ENCODE data around the gene RABGAP1L. TPM values are rescaled to one million over a fixed set of nuclear protein-coding genes. Genes with fewer than 3 reads are reported as not detected.
"Not testable (repeated sequence)": the region's sequence is repeated elsewhere in the genome, so short reads cannot be mapped to it uniquely, and the experiment has no call there.

The RABGAP1L gene
- polyA plus RNA-seq, 1 donor (not counting 4 experiments of a cell fraction or from before 2014, with no cell fraction given), result 24.2 TPM

DNA sequence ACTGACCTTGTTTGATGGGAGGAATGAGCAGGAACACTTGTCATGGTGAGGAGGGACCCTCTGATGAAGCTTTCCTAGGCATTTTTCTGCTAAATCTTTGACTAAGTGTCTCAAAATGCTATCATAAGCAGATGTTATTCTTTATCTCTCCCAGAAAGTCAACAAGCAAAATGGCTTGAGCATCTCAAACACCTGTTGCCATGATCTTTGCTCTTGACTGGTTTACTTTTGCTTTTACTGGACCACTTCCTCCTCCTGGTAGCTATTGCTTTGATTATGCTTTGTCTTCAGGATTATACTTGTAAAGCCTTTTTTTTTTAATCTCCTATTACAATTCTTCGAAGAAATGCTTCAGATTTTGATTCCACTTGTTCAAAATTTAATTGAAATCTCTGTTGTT lies 445.9 kb downstream of the RABGAP1L start:
- Histone ChIP-seq H3K4me3 (ENCODE audit: control insufficient read depth in 2 of 3, extremely low read depth in 1 of 3, insufficient read depth in 2 of 3, low read depth in 1 of 3, low read length in 3 of 3) (no peak overlapping the region), H3K9me1 (ENCODE audit: control insufficient read depth, extremely low read depth, insufficient read depth, low read length) (no peaks in the 10 kb centered on the region), H3K9me3 (ENCODE audit: control insufficient read depth, low read depth, low read length) (no peaks in the 10 kb centered on the region), H3K9ac (ENCODE audit: control insufficient read depth, extremely low read depth, insufficient read depth, low read length) (no peak overlapping the region), H3K27me3 (ENCODE audit: control insufficient read depth, extremely low read depth, insufficient read depth, low read length) (no peaks in the 10 kb centered on the region), H2AFZ (ENCODE audit: control insufficient read depth, low read length) (no peak overlapping the region), H3K36me3 (ENCODE audit: control insufficient read depth in 2 of 2, extremely low read depth in 1 of 2, insufficient read depth in 2 of 2, low read length in 2 of 2) (no peaks in the 10 kb centered on the region), H3K4me2 (ENCODE audit: control insufficient read depth, extremely low read depth, insufficient read depth, low read depth, low read length) (no peak overlapping the region), H3K4me1 (ENCODE audit: control insufficient read depth, extremely low read depth, insufficient read depth, low read length) (no peaks in the 10 kb centered on the region), H4K20me1 (ENCODE audit: control insufficient read depth, extremely low read depth, insufficient read depth, low read length) (no peaks in the 10 kb centered on the region), H3K79me2 (ENCODE audit: control insufficient read depth, insufficient read depth, low read length) (no peaks in the 10 kb centered on the region), H3K27ac (ENCODE audit: control insufficient read depth, insufficient read depth, low read length) (no peak overlapping the region)
- dilution Hi-C loops (cut with MboI; ENCODE audit: extremely low pct_ligation_motif_present, low sequenced_read_pairs), result no loop called here
- no peak for FAIRE-seq
- DNase-seq (ENCODE audit: low read depth, low spot score), result no peak
- no peak for TF ChIP-seq EZH2 (IDR thresholded peaks at IDR 0.05; ENCODE audit: low read length)
- TF ChIP-seq, protein P1, sequence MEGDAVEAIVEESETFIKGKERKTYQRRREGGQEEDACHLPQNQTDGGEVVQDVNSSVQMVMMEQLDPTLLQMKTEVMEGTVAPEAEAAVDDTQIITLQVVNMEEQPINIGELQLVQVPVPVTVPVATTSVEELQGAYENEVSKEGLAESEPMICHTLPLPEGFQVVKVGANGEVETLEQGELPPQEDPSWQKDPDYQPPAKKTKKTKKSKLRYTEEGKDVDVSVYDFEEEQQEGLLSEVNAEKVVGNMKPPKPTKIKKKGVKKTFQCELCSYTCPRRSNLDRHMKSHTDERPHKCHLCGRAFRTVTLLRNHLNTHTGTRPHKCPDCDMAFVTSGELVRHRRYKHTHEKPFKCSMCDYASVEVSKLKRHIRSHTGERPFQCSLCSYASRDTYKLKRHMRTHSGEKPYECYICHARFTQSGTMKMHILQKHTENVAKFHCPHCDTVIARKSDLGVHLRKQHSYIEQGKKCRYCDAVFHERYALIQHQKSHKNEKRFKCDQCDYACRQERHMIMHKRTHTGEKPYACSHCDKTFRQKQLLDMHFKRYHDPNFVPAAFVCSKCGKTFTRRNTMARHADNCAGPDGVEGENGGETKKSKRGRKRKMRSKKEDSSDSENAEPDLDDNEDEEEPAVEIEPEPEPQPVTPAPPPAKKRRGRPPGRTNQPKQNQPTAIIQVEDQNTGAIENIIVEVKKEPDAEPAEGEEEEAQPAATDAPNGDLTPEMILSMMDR (optimal IDR thresholded peaks at IDR 0.05 in 1 of 3, IDR thresholded peaks at IDR 0.05 in 1 of 3, conservative IDR thresholded peaks at IDR 0.05 in 1 of 3; ENCODE audit: extremely low read depth in 1 of 3, insufficient read depth in 2 of 3, low read length in 3 of 3), result no peak

DNA sequence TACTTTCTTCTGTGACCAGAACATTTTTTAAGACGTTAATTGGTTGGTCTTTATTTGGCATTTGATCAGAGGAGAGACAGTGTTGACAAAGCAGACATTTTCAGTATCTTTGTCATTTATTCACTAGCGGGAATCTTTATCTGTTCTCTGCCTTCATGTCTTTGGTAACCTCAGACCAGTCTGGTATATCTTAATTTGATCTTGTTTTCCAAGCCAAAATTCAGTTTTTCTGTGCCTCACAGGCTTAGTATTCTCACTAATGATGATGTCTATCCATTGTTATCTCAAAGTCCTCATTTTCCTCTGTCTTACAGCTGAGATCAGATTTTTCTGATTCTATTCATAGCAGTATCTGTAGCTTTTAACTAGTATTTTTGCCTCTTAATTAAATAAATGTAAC lies 447.2 kb downstream of the RABGAP1L start:
- Histone ChIP-seq H3K4me2 (ENCODE audit: control insufficient read depth, extremely low read depth, insufficient read depth, low read depth, low read length) (no peak overlapping the region), H3K9ac (ENCODE audit: control insufficient read depth, extremely low read depth, insufficient read depth, low read length) (no peak overlapping the region), H2AFZ (ENCODE audit: control insufficient read depth, low read length) (no peak overlapping the region), H3K36me3 (ENCODE audit: control insufficient read depth in 2 of 2, extremely low read depth in 1 of 2, insufficient read depth in 2 of 2, low read length in 2 of 2) (no peaks in the 10 kb centered on the region), H3K9me1 (ENCODE audit: control insufficient read depth, extremely low read depth, insufficient read depth, low read length) (no peaks in the 10 kb centered on the region), H3K79me2 (ENCODE audit: control insufficient read depth, insufficient read depth, low read length) (no peaks in the 10 kb centered on the region), H3K9me3 (ENCODE audit: control insufficient read depth, low read depth, low read length) (no peaks in the 10 kb centered on the region), H3K27ac (ENCODE audit: control insufficient read depth, insufficient read depth, low read length) (no peak overlapping the region), H4K20me1 (ENCODE audit: control insufficient read depth, extremely low read depth, insufficient read depth, low read length) (no peaks in the 10 kb centered on the region), H3K4me3 (ENCODE audit: control insufficient read depth in 2 of 3, extremely low read depth in 1 of 3, insufficient read depth in 2 of 3, low read depth in 1 of 3, low read length in 3 of 3) (no peak overlapping the region), H3K4me1 (ENCODE audit: control insufficient read depth, extremely low read depth, insufficient read depth, low read length) (no peaks in the 10 kb centered on the region), H3K27me3 (ENCODE audit: control insufficient read depth, extremely low read depth, insufficient read depth, low read length) (no peaks in the 10 kb centered on the region)
- no peak for DNase-seq (ENCODE audit: low read depth, low spot score)
- dilution Hi-C loops (cut with MboI; ENCODE audit: extremely low pct_ligation_motif_present, low sequenced_read_pairs), result no loop called here
- no peak for FAIRE-seq
- TF ChIP-seq, protein P1 (optimal IDR thresholded peaks at IDR 0.05 in 1 of 3, IDR thresholded peaks at IDR 0.05 in 1 of 3, conservative IDR thresholded peaks at IDR 0.05 in 1 of 3; ENCODE audit: extremely low read depth in 1 of 3, insufficient read depth in 2 of 3, low read length in 3 of 3), result no peak
- no peak for TF ChIP-seq EZH2 (IDR thresholded peaks at IDR 0.05; ENCODE audit: low read length)

GRCh38 chr1:174617905-174618304 lies 458.6 kb downstream of the RABGAP1L start:
- H3K9ac ChIP-seq (ENCODE audit: control insufficient read depth, extremely low read depth, insufficient read depth, low read length); H3K4me3 ChIP-seq (ENCODE audit: control insufficient read depth in 2 of 3, extremely low read depth in 1 of 3, insufficient read depth in 2 of 3, low read depth in 1 of 3, low read length in 3 of 3); H4K20me1 ChIP-seq (ENCODE audit: control insufficient read depth, extremely low read depth, insufficient read depth, low read length); H3K79me2 ChIP-seq (ENCODE audit: control insufficient read depth, insufficient read depth, low read length); H3K27me3 ChIP-seq (ENCODE audit: control insufficient read depth, extremely low read depth, insufficient read depth, low read length); FAIRE-seq; H3K36me3 ChIP-seq (ENCODE audit: control insufficient read depth in 2 of 2, extremely low read depth in 1 of 2, insufficient read depth in 2 of 2, low read length in 2 of 2); H3K9me1 ChIP-seq (ENCODE audit: control insufficient read depth, extremely low read depth, insufficient read depth, low read length); dilution Hi-C loops (cut with MboI; ENCODE audit: extremely low pct_ligation_motif_present, low sequenced_read_pairs); H3K4me1 ChIP-seq (ENCODE audit: control insufficient read depth, extremely low read depth, insufficient read depth, low read length); H3K27ac ChIP-seq (ENCODE audit: control insufficient read depth, insufficient read depth, low read length); DNase-seq (ENCODE audit: low read depth, low spot score); H3K9me3 ChIP-seq (ENCODE audit: control insufficient read depth, low read depth, low read length); H3K4me2 ChIP-seq (ENCODE audit: control insufficient read depth, extremely low read depth, insufficient read depth, low read depth, low read length); H2AFZ ChIP-seq (ENCODE audit: control insufficient read depth, low read length): not testable (repeated sequence)

Measured in keratinocyte (primary cell).